ENCODE results near the gene BLMH. TPM values are rescaled to one million over a fixed set of nuclear protein-coding genes. Genes with fewer than 3 reads are reported as not detected.

BLMH gene
- total and polyA plus RNA-seq, 7 donors, result 17.0 to 33.0 (median 23.6) TPM

DNA sequence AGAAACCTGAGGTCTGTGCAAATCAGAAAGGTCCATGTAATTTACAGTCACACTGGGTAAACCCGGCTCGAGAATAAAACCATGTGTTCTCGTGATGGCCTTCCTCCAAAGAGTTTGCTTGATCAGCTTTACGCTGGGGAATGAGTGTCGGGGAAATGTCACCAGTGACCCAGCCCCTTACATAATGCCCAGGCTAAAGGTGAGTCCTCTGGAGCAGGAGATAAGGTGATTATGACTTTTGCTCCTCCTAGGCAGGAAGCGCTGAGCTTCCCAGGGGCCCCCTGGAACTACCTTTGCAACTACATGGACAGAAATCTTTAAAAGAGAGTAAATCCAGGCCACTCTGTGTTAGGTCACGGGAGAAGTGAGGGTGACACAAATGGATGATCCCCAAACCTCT lies 71.9 kb downstream of the BLMH start:
- no peaks in the 10 kb centered on the region for H3K36me3 ChIP-seq (ENCODE audit: insufficient read depth in 1 of 2, low read depth in 1 of 2)
- no peak overlapping the region for H3K4me3 ChIP-seq
- no peaks in the 10 kb centered on the region for H3K4me1 ChIP-seq
- intact Hi-C loops (cut with DNase I), result no loop called here
- ATAC-seq (no peak), DNase-seq (no peak)
- H3K9me3 ChIP-seq, result no peaks in the 10 kb centered on the region
- WGBS, 3 donors, result 49 to 54% (median 51%) methylated on average over 7 of the region's 7 CpGs
- no peaks in the 10 kb centered on the region for H3K27me3 ChIP-seq (ENCODE audit: insufficient read depth in 3 of 3, low read length in 2 of 3)
- H3K27ac ChIP-seq, result no peak overlapping the region
- TF ChIP-seq, protein P1, sequence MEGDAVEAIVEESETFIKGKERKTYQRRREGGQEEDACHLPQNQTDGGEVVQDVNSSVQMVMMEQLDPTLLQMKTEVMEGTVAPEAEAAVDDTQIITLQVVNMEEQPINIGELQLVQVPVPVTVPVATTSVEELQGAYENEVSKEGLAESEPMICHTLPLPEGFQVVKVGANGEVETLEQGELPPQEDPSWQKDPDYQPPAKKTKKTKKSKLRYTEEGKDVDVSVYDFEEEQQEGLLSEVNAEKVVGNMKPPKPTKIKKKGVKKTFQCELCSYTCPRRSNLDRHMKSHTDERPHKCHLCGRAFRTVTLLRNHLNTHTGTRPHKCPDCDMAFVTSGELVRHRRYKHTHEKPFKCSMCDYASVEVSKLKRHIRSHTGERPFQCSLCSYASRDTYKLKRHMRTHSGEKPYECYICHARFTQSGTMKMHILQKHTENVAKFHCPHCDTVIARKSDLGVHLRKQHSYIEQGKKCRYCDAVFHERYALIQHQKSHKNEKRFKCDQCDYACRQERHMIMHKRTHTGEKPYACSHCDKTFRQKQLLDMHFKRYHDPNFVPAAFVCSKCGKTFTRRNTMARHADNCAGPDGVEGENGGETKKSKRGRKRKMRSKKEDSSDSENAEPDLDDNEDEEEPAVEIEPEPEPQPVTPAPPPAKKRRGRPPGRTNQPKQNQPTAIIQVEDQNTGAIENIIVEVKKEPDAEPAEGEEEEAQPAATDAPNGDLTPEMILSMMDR (IDR thresholded peaks at IDR 0.05), result no peak

- DNase-seq, result no peak
- no peak overlapping the region for H3K27ac ChIP-seq
- H3K4me1 ChIP-seq, result no peaks in the 10 kb centered on the region
- intact Hi-C loops (cut with DNase I), result no loop called here
- WGBS, 3 donors, result 84 to 87% (median 86%) methylated on average over 4 of the region's 4 CpGs
- ATAC-seq, result no peak
- H3K36me3 ChIP-seq (ENCODE audit: insufficient read depth in 1 of 2, low read depth in 1 of 2), result no peaks in the 10 kb centered on the region
- TF ChIP-seq, protein P1 (IDR thresholded peaks at IDR 0.05), result no peak
- no peak overlapping the region for H3K4me3 ChIP-seq
- no peaks in the 10 kb centered on the region for H3K27me3 ChIP-seq (ENCODE audit: insufficient read depth in 3 of 3, low read length in 2 of 3)
- no peaks in the 10 kb centered on the region for H3K9me3 ChIP-seq
Measured at GRCh38 chr17:30219315-30219714, 72.4 kb downstream of the BLMH start.

- no peaks in the 10 kb centered on the region for H3K4me1 ChIP-seq
- DNase-seq, result no peak
Measured at GRCh38 chr17:30218799-30219198, 72.9 kb downstream of the BLMH start.

GRCh38 chr17:30217746-30218245 lies 73.9 kb downstream of the BLMH start:
- WGBS, 3 donors, result 91 to 92% (median 92%) methylated on average over 11 of the region's 11 CpGs
- Histone ChIP-seq H3K27me3 (ENCODE audit: insufficient read depth in 3 of 3, low read length in 2 of 3) (no peaks in the 10 kb centered on the region), H3K27ac (no peak overlapping the region), H3K36me3 (ENCODE audit: insufficient read depth in 1 of 2, low read depth in 1 of 2) (no peaks in the 10 kb centered on the region), H3K4me3 (no peak overlapping the region), H3K4me1 (no peaks in the 10 kb centered on the region), H3K9me3 (no peaks in the 10 kb centered on the region)
- intact Hi-C loops (cut with DNase I), result no loop called here
- DNase-seq (no peak), ATAC-seq (no peak)
- TF ChIP-seq, protein P1 (IDR thresholded peaks at IDR 0.05), result no peak

More at GRCh38 chr17:30218799-30219198, 72.9 kb downstream of the BLMH start:
- Histone ChIP-seq H3K27ac (no peak overlapping the region), H3K4me3 (no peak overlapping the region), H3K27me3 (ENCODE audit: insufficient read depth in 3 of 3, low read length in 2 of 3) (no peaks in the 10 kb centered on the region), H3K36me3 (ENCODE audit: insufficient read depth in 1 of 2, low read depth in 1 of 2) (no peaks in the 10 kb centered on the region), H3K9me3 (no peaks in the 10 kb centered on the region)
- no peak for ATAC-seq
- intact Hi-C loops (cut with DNase I), result no loop called here
- WGBS, 3 donors, result 75 to 78% (median 77%) methylated on average over 9 of the region's 9 CpGs
- TF ChIP-seq, protein P1 (IDR thresholded peaks at IDR 0.05), result no peak

- Histone ChIP-seq H3K9me3 (no peaks in the 10 kb centered on the region), H3K4me3 (no peak overlapping the region), H3K36me3 (ENCODE audit: insufficient read depth in 1 of 2, low read depth in 1 of 2) (no peaks in the 10 kb centered on the region), H3K27ac (no peak overlapping the region), H3K27me3 (ENCODE audit: insufficient read depth in 3 of 3, low read length in 2 of 3) (no peaks in the 10 kb centered on the region), H3K4me1 (no peaks in the 10 kb centered on the region)
- ATAC-seq (no peak), DNase-seq (no peak)
- intact Hi-C loops (cut with DNase I), result no loop called here
- TF ChIP-seq, protein P1 (IDR thresholded peaks at IDR 0.05), result no peak
- WGBS, 3 donors, result 87 to 93% (median 88%) methylated on average over 6 of the region's 6 CpGs
Measured at GRCh38 chr17:30217054-30217453, 74.7 kb downstream of the BLMH start.

Measured in psoas muscle (tissue), 8 donors.